ENCODE data around the gene WBP2. TPM values are rescaled to one million over a fixed set of nuclear protein-coding genes. Genes with fewer than 3 reads are reported as not detected.
"Not testable (repeated sequence)": the region's sequence is repeated elsewhere in the genome, so short reads cannot be mapped to it uniquely, and the experiment has no call there.

WBP2 gene
- total and polyA plus RNA-seq, 2 experiments from 2014 or later, result 29.0 to 129 TPM

DNA sequence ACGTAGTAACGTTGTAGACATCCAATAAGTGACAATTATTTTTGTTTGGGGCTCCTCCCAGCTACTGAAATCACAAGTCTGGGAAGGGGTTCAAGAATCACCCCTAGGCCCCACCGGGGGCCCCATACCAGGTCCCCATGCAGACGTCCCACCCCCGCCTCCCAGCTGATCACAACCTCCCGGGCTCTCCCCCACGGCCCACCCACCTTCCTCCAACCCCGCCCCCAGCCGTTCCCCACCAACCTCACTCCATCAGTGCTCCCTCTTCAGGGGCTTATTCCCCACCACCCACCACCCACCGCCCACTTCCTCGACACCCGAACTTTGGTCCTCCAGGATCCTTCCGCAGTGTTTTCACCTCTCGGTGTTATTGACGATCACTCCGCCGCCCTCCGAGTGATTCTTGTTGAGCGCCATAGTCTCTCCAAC lies 240 bp downstream of the WBP2 start:
- Histone ChIP-seq H3K9me3 (ENCODE audit: low read depth) (no peaks in the 10 kb centered on the region), H3K4me3 (peak overlapping the region; percentile 38), H3K4me1 (ENCODE audit: insufficient read depth) (peaks cover 5% of the 10 kb centered on the region), H3K27me3 (no peaks in the 10 kb centered on the region), H3K4me2 (peak overlapping the region; percentile 87), H3K9me2 (replicated peaks; ENCODE audit: insufficient read depth) (no peaks in the 10 kb centered on the region), H3K27ac (peak overlapping the region; percentile 81), H4K20me1 (ENCODE audit: insufficient read depth, poor library complexity, severe bottlenecking) (no peaks in the 10 kb centered on the region), H2AFZ (no peak overlapping the region), H3K79me2 (peaks cover 24% of the 10 kb centered on the region), H3K36me3 (replicated peaks; ENCODE audit: insufficient read depth, low read depth) (no peaks in the 10 kb centered on the region)
- WGBS (ENCODE audit: low lambda C conversion rate, missing lambda C conversion rate), result under 1% methylated on average over 12 of the region's 19 CpGs
- no peak for DNase-seq (ENCODE audit: low spot score)
- no peak for TF ChIP-seq EZH2phosphoT487 (IDR thresholded peaks at IDR 0.05; ENCODE audit: low read depth, severe bottlenecking, unreplicated experiment)
- TF ChIP-seq EZH2 (IDR thresholded peaks at IDR 0.05; ENCODE audit: borderline replicate concordance), result no peak
- peak; percentile 13 for TF ChIP-seq CTCF (IDR thresholded peaks at IDR 0.05; ENCODE audit: poor library complexity)

DNA sequence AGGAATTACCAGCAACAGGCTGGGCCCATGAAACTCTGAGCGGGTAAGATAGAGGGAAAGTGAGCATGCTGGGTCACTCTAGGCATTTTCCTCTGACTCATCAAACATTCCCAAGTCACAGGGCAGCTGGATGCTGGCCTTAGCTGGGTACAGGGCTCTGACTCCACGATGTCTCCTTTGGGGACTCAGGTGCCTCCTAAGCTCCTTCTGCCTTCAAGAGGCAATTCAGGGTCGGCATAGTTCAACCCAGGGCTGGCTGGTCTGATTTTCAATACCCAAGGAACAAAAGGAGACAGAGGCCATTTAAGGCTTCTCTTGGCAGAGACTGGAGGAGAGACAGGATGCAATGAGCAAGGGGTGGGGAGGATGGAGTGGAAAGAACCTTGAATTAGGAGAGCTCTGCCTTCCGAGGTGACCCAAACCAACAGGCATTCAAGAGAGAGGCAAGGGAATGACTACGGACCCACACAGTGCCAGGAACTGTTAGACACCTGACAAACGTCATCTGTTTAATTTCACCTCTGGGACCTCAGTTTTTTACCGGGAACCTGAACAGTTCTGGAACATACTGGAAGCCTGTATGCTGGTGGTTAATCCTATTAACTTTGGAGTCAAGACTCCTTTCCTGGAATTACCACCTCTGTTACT lies 910 bp downstream of the WBP2 start:
- peaks cover 5% of the 10 kb centered on the region for H3K4me1 ChIP-seq (ENCODE audit: insufficient read depth)
- peak overlapping the region; percentile 38 for H3K4me3 ChIP-seq
- H2AFZ ChIP-seq, result no peak overlapping the region
- no peaks in the 10 kb centered on the region for H3K9me3 ChIP-seq (ENCODE audit: low read depth)
- TF ChIP-seq EZH2 (IDR thresholded peaks at IDR 0.05; ENCODE audit: borderline replicate concordance), result no peak
- TF ChIP-seq EZH2phosphoT487 (IDR thresholded peaks at IDR 0.05; ENCODE audit: low read depth, severe bottlenecking, unreplicated experiment), result no peak
- TF ChIP-seq CTCF (IDR thresholded peaks at IDR 0.05; ENCODE audit: poor library complexity), result no peak
- H3K27me3 ChIP-seq, result no peaks in the 10 kb centered on the region
- 48% methylated on average over 7 of the region's 7 CpGs for WGBS (ENCODE audit: low lambda C conversion rate, missing lambda C conversion rate)
- peaks cover 24% of the 10 kb centered on the region for H3K79me2 ChIP-seq
- H3K27ac ChIP-seq, result peak overlapping the region; percentile 81
- no peaks in the 10 kb centered on the region for H4K20me1 ChIP-seq (ENCODE audit: insufficient read depth, poor library complexity, severe bottlenecking)
- H3K4me2 ChIP-seq, result peak overlapping the region; percentile 87
- H3K9me2 ChIP-seq (replicated peaks; ENCODE audit: insufficient read depth), result no peaks in the 10 kb centered on the region
- DNase-seq (ENCODE audit: low spot score), result peak; percentile 71
- no peaks in the 10 kb centered on the region for H3K36me3 ChIP-seq (replicated peaks; ENCODE audit: insufficient read depth, low read depth)

DNA sequence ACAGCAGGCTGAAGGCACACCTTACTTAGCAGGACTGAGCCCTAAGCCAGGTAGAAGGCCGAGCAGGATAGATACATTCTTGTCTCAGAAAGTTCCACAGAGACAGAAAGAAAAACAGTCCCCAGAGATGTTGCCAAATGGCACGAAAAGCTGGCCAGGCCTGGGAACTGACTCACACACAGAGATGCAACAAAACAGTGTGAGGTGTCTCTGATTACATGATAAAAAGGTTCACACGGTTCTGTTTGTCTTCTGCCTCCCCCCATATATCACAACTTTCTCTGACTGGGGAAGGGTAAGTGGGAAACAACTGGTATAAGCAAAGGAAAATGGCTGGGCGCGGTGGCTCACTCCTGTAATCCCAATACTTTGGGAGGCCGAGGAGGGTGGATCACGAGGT lies 1.7 kb downstream of the WBP2 start:
- H4K20me1 ChIP-seq (ENCODE audit: insufficient read depth, poor library complexity, severe bottlenecking), result no peaks in the 10 kb centered on the region
- H3K36me3 ChIP-seq (replicated peaks; ENCODE audit: insufficient read depth, low read depth), result no peaks in the 10 kb centered on the region
- no peaks in the 10 kb centered on the region for H3K9me2 ChIP-seq (replicated peaks; ENCODE audit: insufficient read depth)
- H3K27me3 ChIP-seq, result no peaks in the 10 kb centered on the region
- no peak for DNase-seq (ENCODE audit: low spot score)
- H3K9me3 ChIP-seq (ENCODE audit: low read depth), result no peaks in the 10 kb centered on the region
- peak overlapping the region; percentile 87 for H3K4me2 ChIP-seq
- no peak overlapping the region for H3K4me3 ChIP-seq
- 82% methylated on average over 7 of the region's 7 CpGs for WGBS (ENCODE audit: low lambda C conversion rate, missing lambda C conversion rate)
- no peak overlapping the region for H2AFZ ChIP-seq
- TF ChIP-seq EZH2 (IDR thresholded peaks at IDR 0.05; ENCODE audit: borderline replicate concordance) (no peak), CTCF (IDR thresholded peaks at IDR 0.05; ENCODE audit: poor library complexity) (no peak), EZH2phosphoT487 (IDR thresholded peaks at IDR 0.05; ENCODE audit: low read depth, severe bottlenecking, unreplicated experiment) (no peak)
- peaks cover 24% of the 10 kb centered on the region for H3K79me2 ChIP-seq
- peak overlapping the region; percentile 81 for H3K27ac ChIP-seq
- H3K4me1 ChIP-seq (ENCODE audit: insufficient read depth), result peaks cover 5% of the 10 kb centered on the region

GRCh38 chr17:75851693-75851991 lies 3.5 kb downstream of the WBP2 start:
- H3K36me3 ChIP-seq (replicated peaks; ENCODE audit: insufficient read depth, low read depth); H3K4me1 ChIP-seq (ENCODE audit: insufficient read depth); H2AFZ ChIP-seq; H3K27ac ChIP-seq; H3K9me3 ChIP-seq (ENCODE audit: low read depth); DNase-seq (ENCODE audit: low spot score); H4K20me1 ChIP-seq (ENCODE audit: insufficient read depth, poor library complexity, severe bottlenecking); H3K27me3 ChIP-seq; H3K4me3 ChIP-seq; H3K4me2 ChIP-seq; H3K9me2 ChIP-seq (replicated peaks; ENCODE audit: insufficient read depth): not testable (repeated sequence)
- H3K79me2 ChIP-seq, result peaks cover 24% of the 10 kb centered on the region
- WGBS (ENCODE audit: low lambda C conversion rate, missing lambda C conversion rate), result 97% methylated on average over 15 of the region's 15 CpGs

All from hepatocyte (in vitro differentiated cells).